OCI-LY1 (cell line): Measurements from ENCODE around the gene CLCNKB.
"Not testable (repeated sequence)": the region's sequence is repeated elsewhere in the genome, so short reads cannot be mapped to it uniquely, and the experiment has no call there.

Experiments
- H2AFZ ChIP-seq: fragments of 200-600 bp; sonication (generic), shearing (Covaris generic); 2 replicates; pipeline ENCODE4 v1.6.0; 2014; ENCODE audit warnings: antibody characterized with exemption, mild to moderate bottlenecking, low read length
- H3F3A ChIP-seq: fragments of 200-600 bp; sonication (generic), shearing (Covaris generic); 2 replicates; pipeline ENCODE4 v1.6.0; 2014; ENCODE audit warnings: mild to moderate bottlenecking, antibody characterized with exemption, low read length, moderate library complexity; ENCODE audit not compliant: insufficient read depth
- H3K27ac ChIP-seq: fragments of 200-600 bp; sonication (generic); 2 replicates; pipeline ENCODE4 v1.5.1; 2014; ENCODE audit warnings: low read length, mixed run types, mild to moderate bottlenecking, low read depth; ENCODE audit not compliant: poor library complexity, severe bottlenecking
- H3K27me3 ChIP-seq: fragments of 200-600 bp; sonication (generic); 2 replicates; pipeline ENCODE4 v1.6.0; 2014; ENCODE audit warnings: antibody characterized with exemption, mild to moderate bottlenecking, low read length, moderate library complexity; ENCODE audit not compliant: insufficient read depth
- H3K36me3 ChIP-seq: fragments of 200-600 bp; sonication (generic); 2 replicates; pipeline ENCODE4 v1.6.1; 2014; ENCODE audit warnings: mild to moderate bottlenecking, antibody characterized with exemption, low read length, moderate library complexity, mixed read lengths; ENCODE audit not compliant: insufficient read depth
- H3K4me1 ChIP-seq: fragments of 200-600 bp; sonication (generic); 2 replicates; pipeline ENCODE4 v1.5.1; 2014; ENCODE audit warnings: mild to moderate bottlenecking, low read length, moderate library complexity; ENCODE audit not compliant: insufficient read depth, severe bottlenecking
- H3K4me2 ChIP-seq: fragments of 200-600 bp; sonication (generic), shearing (Covaris generic); 2 replicates; pipeline ENCODE4 v1.6.1; 2014; ENCODE audit warnings: low read length
- H3K4me3 ChIP-seq: fragments of 200-600 bp; sonication (generic); 2 replicates; pipeline ENCODE4 v1.5.1; 2014; ENCODE audit warnings: low read length, low read depth, mild to moderate bottlenecking, mixed read lengths; ENCODE audit not compliant: poor library complexity, severe bottlenecking
- H3K79me2 ChIP-seq: fragments of 200-600 bp; shearing (Covaris generic); 2 replicates; pipeline ENCODE4 v1.6.1; 2016; ENCODE audit warnings: mixed run types, low read length, mixed read lengths; ENCODE audit not compliant: insufficient read depth
- H3K9ac ChIP-seq: fragments of 200-600 bp; sonication (generic), shearing (Covaris generic); 2 replicates; pipeline ENCODE4 v1.6.1; 2014; ENCODE audit warnings: mild to moderate bottlenecking, low read length, mixed read lengths
- H3K9me2 ChIP-seq: fragments of 200-600 bp; sonication (generic), shearing (Covaris generic); 2 replicates; pipeline ENCODE4 v1.6.1; 2014; ENCODE audit warnings: low read depth, mild to moderate bottlenecking, low read length, mixed read lengths
- H3K9me3 ChIP-seq: fragments of 200-600 bp; shearing (Covaris generic); 2 replicates; pipeline ENCODE4 v1.6.1; 2014; ENCODE audit warnings: low read length, mixed read lengths
- H4K20me1 ChIP-seq: fragments of 200-600 bp; sonication (generic), shearing (Covaris generic); 2 replicates; pipeline ENCODE4 v1.6.0; 2016; ENCODE audit warnings: mild to moderate bottlenecking, low read length; ENCODE audit not compliant: insufficient read depth
- CTCF ChIP-seq: fragments of 200-600 bp; sonication (generic), shearing (Covaris generic); IDR thresholded peaks from 2 replicates; pipeline ENCODE4 v1.5.1; 2017; ENCODE audit warnings: mild to moderate bottlenecking, antibody characterized with exemption, low read length, moderate library complexity, mixed read lengths
- EZH2 ChIP-seq: fragments of 200-600 bp; sonication (generic), shearing (Covaris generic); IDR thresholded peaks from 2 replicates; pipeline ENCODE4 v1.8.0; 2017; ENCODE audit warnings: borderline replicate concordance, mixed run types, mild to moderate bottlenecking, antibody characterized with exemption, low read length, moderate library complexity, mixed read lengths

CLCNKB gene

GRCh38 chr1:16050328-16050727 is 6.7 kb downstream of the CLCNKB start:
- no peak overlapping the region for H2AFZ ChIP-seq
- H3K27ac ChIP-seq: no peak overlapping the region
- no peaks in the 10 kb centered on the region for H3K79me2 ChIP-seq
- no peak overlapping the region for H3K4me2 ChIP-seq
- no peaks in the 10 kb centered on the region for H3F3A ChIP-seq
- H3K36me3 ChIP-seq: no peaks in the 10 kb centered on the region
- no peak overlapping the region for H3K9ac ChIP-seq
- no peaks in the 10 kb centered on the region for H4K20me1 ChIP-seq
- no peaks in the 10 kb centered on the region for H3K4me1 ChIP-seq
- no peak overlapping the region for H3K4me3 ChIP-seq
- no peaks in the 10 kb centered on the region for H3K9me3 ChIP-seq
- no peak for TF ChIP-seq EZH2
- no peak for TF ChIP-seq CTCF
- H3K9me2 ChIP-seq: no peaks in the 10 kb centered on the region
- H3K27me3 ChIP-seq: no peaks in the 10 kb centered on the region; the same call in 1 of the 2 replicates

GRCh38 chr1:16051039-16051438 is 7.5 kb downstream of the CLCNKB start:
- TF ChIP-seq EZH2 (no peak), CTCF (no peak)
- Histone ChIP-seq H3K79me2 (no peaks in the 10 kb centered on the region), H3F3A (no peaks in the 10 kb centered on the region), H3K27me3 (no peaks in the 10 kb centered on the region; the same call in 1 of the 2 replicates), H3K9me3 (no peaks in the 10 kb centered on the region), H4K20me1 (no peaks in the 10 kb centered on the region), H2AFZ (no peak overlapping the region), H3K4me2 (no peak overlapping the region), H3K9ac (no peak overlapping the region), H3K27ac (no peak overlapping the region), H3K36me3 (no peaks in the 10 kb centered on the region), H3K4me3 (no peak overlapping the region), H3K4me1 (no peaks in the 10 kb centered on the region), H3K9me2 (no peaks in the 10 kb centered on the region)

- not testable (repeated sequence) for H3K27ac ChIP-seq, H3K79me2 ChIP-seq, H2AFZ ChIP-seq, H3K27me3 ChIP-seq, H3K9me2 ChIP-seq, H3K9ac ChIP-seq, H3F3A ChIP-seq, H3K36me3 ChIP-seq, H4K20me1 ChIP-seq, H3K9me3 ChIP-seq, H3K4me1 ChIP-seq, H3K4me2 ChIP-seq, H3K4me3 ChIP-seq
Measured at GRCh38 chr1:16051949-16052348, 8.4 kb downstream of the CLCNKB start.

GRCh38 chr1:16053781-16054502 is 10.4 kb downstream of the CLCNKB start:
- H3K36me3 ChIP-seq: no peaks in the 10 kb centered on the region
- H3K9ac ChIP-seq: no peak overlapping the region
- H3K79me2 ChIP-seq: no peaks in the 10 kb centered on the region
- H3F3A ChIP-seq: no peaks in the 10 kb centered on the region
- H3K4me2 ChIP-seq: no peak overlapping the region
- no peak overlapping the region for H3K27ac ChIP-seq
- no peaks in the 10 kb centered on the region for H3K9me2 ChIP-seq
- no peaks in the 10 kb centered on the region for H3K9me3 ChIP-seq
- no peaks in the 10 kb centered on the region for H4K20me1 ChIP-seq
- H3K4me3 ChIP-seq: no peak overlapping the region
- no peaks in the 10 kb centered on the region for H3K27me3 ChIP-seq
- H3K4me1 ChIP-seq: no peaks in the 10 kb centered on the region
- no peak overlapping the region for H2AFZ ChIP-seq
- TF ChIP-seq CTCF (no peak), EZH2 (no peak)
